Ovary (tissue), 3 donors: Measurements from ENCODE around the gene GOLGA5.
"Not testable (repeated sequence)": the region's sequence is repeated elsewhere in the genome, so short reads cannot be mapped to it uniquely, and the experiment has no call there.

Experiments used
- CTCF ChIP-seq, 3 donors: fragments of 450-650 bp in 2 of 3; fragments of 200-600 bp in 1 of 3; IDR thresholded peaks; one replicate each; pipeline versions ENCODE4 v1.5.1 to v1.8.0; 2016 to 2022; ENCODE audit warnings: antibody characterized with exemption in 3 of 3, mild to moderate bottlenecking in 1 of 3
- EP300 ChIP-seq: sonication (generic); formaldehyde crosslinking; IDR thresholded peaks from one replicate; pipeline ENCODE4 v1.6.1; 2017; ENCODE audit warnings: antibody characterized with exemption
- POLR2A ChIP-seq: fragments of 450-650 bp; IDR thresholded peaks from one replicate; pipeline ENCODE4 v1.6.1; 2017; ENCODE audit warnings: antibody characterized with exemption, mild to moderate bottlenecking, moderate library complexity
- donor health status: DM: no; HTN: no; CAD: no.

DNA sequence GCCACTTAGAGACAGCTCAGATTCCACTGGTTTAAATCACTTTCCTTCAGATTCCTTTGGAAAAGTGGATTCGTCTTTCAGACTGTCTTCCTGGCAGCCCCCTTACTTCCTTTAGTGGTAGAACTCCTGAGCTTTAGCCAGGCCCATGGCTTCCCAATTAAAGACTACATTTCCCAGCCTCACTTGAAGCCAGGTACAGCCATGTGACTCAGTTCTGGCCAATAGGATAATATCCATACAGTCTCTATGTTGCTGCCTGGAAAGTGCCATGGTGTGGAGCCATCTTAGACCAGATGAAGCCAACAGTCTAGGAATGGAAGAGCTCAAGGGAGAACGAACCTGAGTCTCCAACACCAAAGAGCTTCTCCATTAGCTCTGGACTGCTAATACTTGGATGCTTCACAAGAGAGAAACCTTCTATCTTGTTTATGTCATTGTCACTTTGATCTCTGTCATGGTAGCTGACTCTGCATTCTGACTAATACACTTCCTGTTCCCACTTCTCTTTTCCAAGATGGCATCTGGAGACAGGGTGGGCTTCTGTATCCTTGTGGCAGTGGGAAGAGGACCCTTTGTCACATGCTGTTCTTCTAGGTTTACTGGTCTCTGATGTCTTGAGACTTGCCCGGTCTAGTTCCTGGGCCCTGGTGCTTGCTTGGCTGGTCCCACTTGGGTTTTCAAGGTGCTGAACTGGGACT is 15.1 kb upstream of the GOLGA5 start:
- not testable (repeated sequence) for TF ChIP-seq EP300; CTCF (IDR thresholded peaks at IDR 0.05); POLR2A
